22Rv1 (cell line): ENCODE measurements around the gene VEPH1.

Source experiments
- CTCF ChIP-seq: fragments of 450-650 bp; IDR thresholded peaks from 2 replicates; pipeline ENCODE4 v1.5.1; 2017; ENCODE audit warnings: mild to moderate bottlenecking
- ZFX ChIP-seq: fragments of 450-650 bp; IDR thresholded peaks from 2 replicates; pipeline ENCODE4 v1.6.1; 2017; ENCODE audit warnings: antibody characterized with exemption, borderline replicate concordance

GRCh38 chr3:157518881-157519280, 15.7 kb upstream of the VEPH1 start:
- TF ChIP-seq CTCF (no peak), ZFX (no peak)
